ENCODE measurements around the gene SOX6. TPM values are rescaled to one million over a fixed set of nuclear protein-coding genes. Genes with fewer than 3 reads are reported as not detected.
A peak's percentile ranks its signal among the peaks of the same experiment; 100 is the strongest.

Gene SOX6
- total RNA-seq, 1 experiment from 2014 or later = 18.5 TPM

GRCh38 chr11:15944460-15944859 lies 411.9 kb downstream of the SOX6 start:
- peak in 1 of 2 experiments; percentile 25 for DNase-seq (ENCODE audit: low read depth in 1 of 2, low spot score in 2 of 2)
- Histone ChIP-seq H3K4me1 (replicated peaks) (no peaks in the 10 kb centered on the region), H3K9me3 (replicated peaks) (peaks cover 8% of the 10 kb centered on the region), H3K4me3 (no peak overlapping the region), H3K27me3 (replicated peaks) (no peaks in the 10 kb centered on the region), H3K27ac (no peak overlapping the region), H3K36me3 (no peaks in the 10 kb centered on the region)

GRCh38 chr11:15943418-15944197 lies 412.7 kb downstream of the SOX6 start:
- peaks cover 8% of the 10 kb centered on the region for H3K9me3 ChIP-seq (replicated peaks)
- no peak overlapping the region for H3K4me3 ChIP-seq
- no peaks in the 10 kb centered on the region for H3K36me3 ChIP-seq
- H3K4me1 ChIP-seq (replicated peaks) = no peaks in the 10 kb centered on the region
- no peak overlapping the region for H3K27ac ChIP-seq
- no peaks in the 10 kb centered on the region for H3K27me3 ChIP-seq (replicated peaks)
- DNase-seq (ENCODE audit: low read depth in 1 of 2, low spot score in 2 of 2) = peak in 1 of 2 experiments; percentile 30

- DNase-seq (ENCODE audit: low read depth in 1 of 2, low spot score in 2 of 2) = peak in 1 of 2 experiments; percentile 43
- Histone ChIP-seq H3K27me3 (replicated peaks) (no peaks in the 10 kb centered on the region), H3K9me3 (replicated peaks) (peaks cover 8% of the 10 kb centered on the region), H3K4me1 (replicated peaks) (peaks cover 6% of the 10 kb centered on the region), H3K36me3 (no peaks in the 10 kb centered on the region), H3K27ac (no peak overlapping the region), H3K4me3 (no peak overlapping the region)
These were observed 413.4 kb downstream of the SOX6 start for GRCh38 chr11:15942936-15943335.

GRCh38 chr11:15942126-15942525 lies 414.2 kb downstream of the SOX6 start:
- Histone ChIP-seq H3K27ac (no peak overlapping the region), H3K4me1 (replicated peaks) (peaks cover 9% of the 10 kb centered on the region), H3K36me3 (no peaks in the 10 kb centered on the region), H3K9me3 (replicated peaks) (peaks cover 8% of the 10 kb centered on the region), H3K4me3 (no peak overlapping the region), H3K27me3 (replicated peaks) (no peaks in the 10 kb centered on the region)
- DNase-seq (ENCODE audit: low read depth in 1 of 2, low spot score in 2 of 2) = peak in 1 of 2 experiments; percentile 36

GRCh38 chr11:15941206-15941770 lies 415.1 kb downstream of the SOX6 start:
- no peak overlapping the region for H3K4me3 ChIP-seq
- no peak for DNase-seq (ENCODE audit: low read depth in 1 of 2, low spot score in 2 of 2)

GRCh38 chr11:15940462-15941205 lies 415.7 kb downstream of the SOX6 start:
- no peaks in the 10 kb centered on the region for H3K36me3 ChIP-seq
- H3K9me3 ChIP-seq (replicated peaks) = no peaks in the 10 kb centered on the region
- H3K4me3 ChIP-seq = no peak overlapping the region
- H3K27ac ChIP-seq = no peak overlapping the region
- peaks cover 9% of the 10 kb centered on the region for H3K4me1 ChIP-seq (replicated peaks)
- DNase-seq (ENCODE audit: low read depth in 1 of 2, low spot score in 2 of 2) = no peak
- H3K27me3 ChIP-seq (replicated peaks) = no peaks in the 10 kb centered on the region

More at GRCh38 chr11:15941206-15941770, 415.1 kb downstream of the SOX6 start:
- H3K27me3 ChIP-seq (replicated peaks) = no peaks in the 10 kb centered on the region
- peaks cover 9% of the 10 kb centered on the region for H3K4me1 ChIP-seq (replicated peaks)
- peaks cover 3% of the 10 kb centered on the region; the same call in 1 of the 2 replicates for H3K9me3 ChIP-seq (replicated peaks)
- H3K27ac ChIP-seq = no peak overlapping the region
- H3K36me3 ChIP-seq = no peaks in the 10 kb centered on the region

GRCh38 chr11:15938983-15939382 lies 417.4 kb downstream of the SOX6 start:
- Histone ChIP-seq H3K9me3 (replicated peaks) (no peaks in the 10 kb centered on the region), H3K36me3 (no peaks in the 10 kb centered on the region)
- no peak for DNase-seq (ENCODE audit: low read depth in 1 of 2, low spot score in 2 of 2)

GRCh38 chr11:15938121-15938611 lies 418.2 kb downstream of the SOX6 start:
- Histone ChIP-seq H3K9me3 (replicated peaks) (no peaks in the 10 kb centered on the region), H3K4me3 (no peak overlapping the region), H3K36me3 (no peaks in the 10 kb centered on the region), H3K27ac (no peak overlapping the region), H3K4me1 (replicated peaks) (peaks cover 9% of the 10 kb centered on the region), H3K27me3 (replicated peaks) (no peaks in the 10 kb centered on the region)
- DNase-seq (ENCODE audit: low read depth in 1 of 2, low spot score in 2 of 2) = peak in 1 of 2 experiments; percentile 32

More at GRCh38 chr11:15938983-15939382, 417.4 kb downstream of the SOX6 start:
- H3K4me3 ChIP-seq = no peak overlapping the region
- no peak overlapping the region for H3K27ac ChIP-seq
- no peaks in the 10 kb centered on the region for H3K27me3 ChIP-seq (replicated peaks)
- peaks cover 9% of the 10 kb centered on the region for H3K4me1 ChIP-seq (replicated peaks)

GRCh38 chr11:15937601-15938120 lies 418.7 kb downstream of the SOX6 start:
- DNase-seq (ENCODE audit: low read depth in 1 of 2, low spot score in 2 of 2) = peak in 1 of 2 experiments; percentile 28
- Histone ChIP-seq H3K4me3 (no peak overlapping the region), H3K4me1 (replicated peaks) (peaks cover 9% of the 10 kb centered on the region), H3K36me3 (no peaks in the 10 kb centered on the region), H3K9me3 (replicated peaks) (no peaks in the 10 kb centered on the region), H3K27me3 (replicated peaks) (no peaks in the 10 kb centered on the region), H3K27ac (no peak overlapping the region)

- Histone ChIP-seq H3K4me1 (replicated peaks) (peaks cover 9% of the 10 kb centered on the region), H3K27me3 (replicated peaks) (no peaks in the 10 kb centered on the region), H3K36me3 (no peaks in the 10 kb centered on the region), H3K9me3 (replicated peaks) (no peaks in the 10 kb centered on the region), H3K27ac (no peak overlapping the region), H3K4me3 (no peak overlapping the region)
- no peak for DNase-seq (ENCODE audit: low read depth in 1 of 2, low spot score in 2 of 2)
These were observed 420.3 kb downstream of the SOX6 start for GRCh38 chr11:15936011-15936410.

GRCh38 chr11:15935373-15935772 lies 421.0 kb downstream of the SOX6 start:
- H3K27me3 ChIP-seq (replicated peaks) = no peaks in the 10 kb centered on the region
- H3K4me1 ChIP-seq (replicated peaks) = peaks cover 9% of the 10 kb centered on the region
- no peak overlapping the region for H3K4me3 ChIP-seq
- H3K27ac ChIP-seq = no peak overlapping the region
- no peaks in the 10 kb centered on the region for H3K36me3 ChIP-seq
- DNase-seq (ENCODE audit: low read depth in 1 of 2, low spot score in 2 of 2) = no peak
- no peaks in the 10 kb centered on the region for H3K9me3 ChIP-seq (replicated peaks)

GRCh38 chr11:15933886-15934625 lies 422.3 kb downstream of the SOX6 start:
- Histone ChIP-seq H3K27ac (no peak overlapping the region), H3K9me3 (replicated peaks) (no peaks in the 10 kb centered on the region), H3K4me3 (no peak overlapping the region), H3K27me3 (replicated peaks) (no peaks in the 10 kb centered on the region), H3K4me1 (replicated peaks) (peaks cover 9% of the 10 kb centered on the region), H3K36me3 (no peaks in the 10 kb centered on the region)
- DNase-seq (ENCODE audit: low read depth in 1 of 2, low spot score in 2 of 2) = peak in 1 of 2 experiments; percentile 5

GRCh38 chr11:15932417-15932816 lies 423.9 kb downstream of the SOX6 start:
- Histone ChIP-seq H3K4me1 (replicated peaks) (no peaks in the 10 kb centered on the region), H3K4me3 (no peak overlapping the region), H3K36me3 (no peaks in the 10 kb centered on the region), H3K27ac (no peak overlapping the region), H3K9me3 (replicated peaks) (no peaks in the 10 kb centered on the region), H3K27me3 (replicated peaks) (no peaks in the 10 kb centered on the region)
- DNase-seq (ENCODE audit: low read depth in 1 of 2, low spot score in 2 of 2) = no peak

Measured in SJSA1 (cell line).